GM12864 (cell line): ENCODE measurements around the gene DHRS7.

ENCODE experiments used
- DNase-seq: peaks from one replicate; pipeline ENCODE4 v3.0.0-alpha.2; 2011; ENCODE audit warnings: low read depth
- H3K4me3 ChIP-seq: 2 replicates; pipeline ENCODE4 v1.5.1; 2011; ENCODE audit warnings: mild to moderate bottlenecking, low read depth, low read length, control low read depth
- TF ChIP-seq, protein P1 (sequence below): IDR thresholded peaks from 2 replicates; pipeline ENCODE4 v1.5.1; 2011; ENCODE audit warnings: low read depth, mild to moderate bottlenecking, moderate library complexity, low read length, control low read depth, inconsistent platforms; ENCODE audit errors: missing control alignments

DHRS7 gene, protein sequence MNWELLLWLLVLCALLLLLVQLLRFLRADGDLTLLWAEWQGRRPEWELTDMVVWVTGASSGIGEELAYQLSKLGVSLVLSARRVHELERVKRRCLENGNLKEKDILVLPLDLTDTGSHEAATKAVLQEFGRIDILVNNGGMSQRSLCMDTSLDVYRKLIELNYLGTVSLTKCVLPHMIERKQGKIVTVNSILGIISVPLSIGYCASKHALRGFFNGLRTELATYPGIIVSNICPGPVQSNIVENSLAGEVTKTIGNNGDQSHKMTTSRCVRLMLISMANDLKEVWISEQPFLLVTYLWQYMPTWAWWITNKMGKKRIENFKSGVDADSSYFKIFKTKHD

DNA sequence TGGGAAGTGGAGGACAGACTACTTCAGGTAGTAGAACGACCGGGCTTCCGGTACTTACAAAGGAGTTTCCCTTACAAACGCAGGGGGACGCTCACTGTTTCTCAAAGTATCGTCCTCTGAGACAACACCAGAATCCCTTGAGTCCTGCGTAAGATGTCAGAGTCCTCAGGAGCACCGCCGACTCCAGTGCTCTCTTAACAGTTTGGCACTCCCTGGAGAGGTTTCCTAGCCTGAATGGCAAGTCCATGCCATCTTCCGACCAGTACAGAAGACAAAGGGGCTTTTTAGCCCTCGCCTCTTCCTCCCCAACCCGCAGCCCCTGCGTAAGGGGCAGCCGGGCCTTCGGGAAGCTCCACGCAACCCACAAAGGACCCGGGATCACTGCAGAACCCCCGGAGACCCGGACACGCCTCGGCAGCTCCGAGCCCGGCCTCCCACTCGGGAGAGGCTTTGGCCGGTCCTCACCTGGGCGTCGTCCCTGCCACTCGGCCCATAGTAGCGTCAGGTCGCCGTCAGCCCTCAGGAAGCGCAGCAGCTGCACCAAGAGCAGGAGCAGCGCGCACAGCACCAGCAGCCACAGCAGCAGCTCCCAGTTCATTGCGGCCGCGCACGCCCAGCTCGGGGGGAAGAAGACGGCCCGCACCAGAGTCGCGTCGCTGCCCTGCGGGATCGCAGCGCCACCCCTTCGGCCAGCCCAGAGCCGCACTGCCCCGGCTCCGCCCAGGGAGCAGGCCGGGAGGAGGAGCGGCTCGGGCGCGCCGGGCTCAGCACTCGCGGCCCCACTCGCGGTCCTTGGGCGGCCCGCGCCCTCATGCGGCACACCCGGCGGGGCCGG lies at the start of gene DHRS7:
TSS of gene DHRS7 (minus strand) at position 687 of the 835 bp plus-strand sequence. CDS start at position 598, 89 bp downstream.
- TF ChIP-seq, protein P1, sequence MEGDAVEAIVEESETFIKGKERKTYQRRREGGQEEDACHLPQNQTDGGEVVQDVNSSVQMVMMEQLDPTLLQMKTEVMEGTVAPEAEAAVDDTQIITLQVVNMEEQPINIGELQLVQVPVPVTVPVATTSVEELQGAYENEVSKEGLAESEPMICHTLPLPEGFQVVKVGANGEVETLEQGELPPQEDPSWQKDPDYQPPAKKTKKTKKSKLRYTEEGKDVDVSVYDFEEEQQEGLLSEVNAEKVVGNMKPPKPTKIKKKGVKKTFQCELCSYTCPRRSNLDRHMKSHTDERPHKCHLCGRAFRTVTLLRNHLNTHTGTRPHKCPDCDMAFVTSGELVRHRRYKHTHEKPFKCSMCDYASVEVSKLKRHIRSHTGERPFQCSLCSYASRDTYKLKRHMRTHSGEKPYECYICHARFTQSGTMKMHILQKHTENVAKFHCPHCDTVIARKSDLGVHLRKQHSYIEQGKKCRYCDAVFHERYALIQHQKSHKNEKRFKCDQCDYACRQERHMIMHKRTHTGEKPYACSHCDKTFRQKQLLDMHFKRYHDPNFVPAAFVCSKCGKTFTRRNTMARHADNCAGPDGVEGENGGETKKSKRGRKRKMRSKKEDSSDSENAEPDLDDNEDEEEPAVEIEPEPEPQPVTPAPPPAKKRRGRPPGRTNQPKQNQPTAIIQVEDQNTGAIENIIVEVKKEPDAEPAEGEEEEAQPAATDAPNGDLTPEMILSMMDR, result peak; percentile 46
- peak; percentile 64 for DNase-seq
- H3K4me3 ChIP-seq, result peak within 1 kb of the TSS; percentile 86

DNA sequence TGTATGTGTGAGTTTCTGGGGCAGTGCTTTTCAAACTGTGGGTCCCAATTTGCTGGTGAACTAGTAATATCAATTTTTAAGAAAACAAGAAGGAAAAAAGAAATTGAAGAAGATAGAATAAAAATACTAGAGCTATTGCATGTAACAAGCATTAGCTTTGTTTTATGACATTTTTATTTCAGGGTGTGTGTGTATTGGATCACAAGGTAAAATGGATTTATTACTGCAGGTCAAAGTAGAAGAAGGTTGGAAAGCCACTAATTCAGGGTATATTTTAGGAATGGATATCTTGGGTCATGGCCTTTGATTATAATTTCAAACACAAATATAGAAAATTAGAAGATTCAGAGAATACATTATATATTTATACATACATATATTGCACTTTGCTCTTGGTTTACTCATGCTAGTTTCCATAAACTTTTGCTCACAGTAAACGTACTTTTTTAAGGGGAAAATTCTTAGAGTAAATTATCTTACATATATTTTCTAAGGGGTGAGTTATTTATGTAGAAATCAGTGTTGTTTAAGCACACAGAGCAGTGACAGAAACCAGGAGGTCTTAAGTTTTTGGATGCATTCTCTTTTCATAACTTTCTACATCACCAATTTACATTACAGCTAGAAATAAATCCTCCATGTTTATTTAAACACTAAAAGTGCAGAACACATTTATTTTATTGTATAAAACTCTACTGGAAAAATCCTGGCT lies 49.4 kb upstream of the DHRS7 start:
- DNase-seq, result no peak
- H3K4me3 ChIP-seq, result no peak overlapping the region
- TF ChIP-seq, protein P1, result no peak

DNA sequence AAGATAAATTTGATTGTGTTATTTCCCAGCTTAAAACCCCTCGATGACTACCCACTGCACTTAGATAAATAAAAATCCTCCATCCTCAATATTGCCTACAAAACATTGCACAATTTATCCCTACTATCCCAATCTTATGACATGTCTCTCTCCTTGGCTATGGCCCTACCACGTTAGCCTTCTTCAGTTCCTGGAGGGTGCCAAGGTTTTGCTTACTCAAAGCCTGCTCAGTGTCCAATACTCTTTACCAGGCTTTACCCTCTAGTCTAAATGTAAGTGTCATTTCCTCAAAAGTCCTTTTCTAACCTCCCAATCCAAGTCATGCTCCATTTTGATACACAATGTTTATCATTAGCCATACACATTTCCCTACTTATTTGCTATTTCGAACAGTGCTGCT lies 48.8 kb upstream of the DHRS7 start:
- H3K4me3 ChIP-seq, result no peak overlapping the region
- TF ChIP-seq, protein P1, result no peak
- DNase-seq, result no peak

DNA sequence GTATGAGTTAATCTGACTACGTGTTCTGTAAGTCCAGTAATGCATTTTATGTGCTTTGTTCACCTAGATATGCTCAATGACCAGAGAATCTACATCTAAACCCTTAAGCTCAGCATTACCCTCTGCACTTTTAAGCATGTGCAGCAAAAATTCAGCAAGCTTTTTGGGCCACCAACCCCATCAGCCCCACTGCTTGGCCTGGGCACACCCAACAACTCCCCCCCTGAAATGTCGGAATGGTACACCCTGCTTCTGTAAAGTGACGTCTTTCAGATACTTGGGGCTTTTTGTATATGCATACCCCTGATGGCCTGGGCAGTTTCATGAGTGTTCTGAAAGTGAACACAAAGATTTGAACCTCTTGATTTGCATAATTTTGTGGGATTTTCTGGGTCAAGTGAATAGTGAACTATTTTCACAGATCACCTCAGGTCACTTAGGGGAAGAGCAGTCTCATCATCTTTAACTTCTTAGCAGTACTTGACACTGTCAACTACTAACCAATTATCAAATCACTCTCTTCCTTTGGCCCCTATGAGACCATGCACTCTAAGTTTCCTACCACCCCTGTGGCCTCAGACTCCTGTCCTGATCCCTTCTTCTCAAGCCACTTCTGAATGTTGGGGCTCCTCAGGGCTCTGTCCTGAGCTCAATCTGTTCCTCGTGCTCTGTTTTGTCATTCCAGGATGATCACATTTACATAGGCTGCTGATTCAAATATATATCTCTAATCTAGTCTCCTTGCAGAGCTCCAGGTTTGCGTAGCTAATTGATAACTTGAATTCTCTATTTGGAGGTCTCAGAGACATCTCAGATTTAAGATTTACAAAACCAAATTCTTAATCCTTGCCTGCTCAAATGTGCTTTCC lies 47.5 kb upstream of the DHRS7 start:
- DNase-seq, result peak; percentile 97
- TF ChIP-seq, protein P1, result no peak
- H3K4me3 ChIP-seq, result no peak overlapping the region

DNA sequence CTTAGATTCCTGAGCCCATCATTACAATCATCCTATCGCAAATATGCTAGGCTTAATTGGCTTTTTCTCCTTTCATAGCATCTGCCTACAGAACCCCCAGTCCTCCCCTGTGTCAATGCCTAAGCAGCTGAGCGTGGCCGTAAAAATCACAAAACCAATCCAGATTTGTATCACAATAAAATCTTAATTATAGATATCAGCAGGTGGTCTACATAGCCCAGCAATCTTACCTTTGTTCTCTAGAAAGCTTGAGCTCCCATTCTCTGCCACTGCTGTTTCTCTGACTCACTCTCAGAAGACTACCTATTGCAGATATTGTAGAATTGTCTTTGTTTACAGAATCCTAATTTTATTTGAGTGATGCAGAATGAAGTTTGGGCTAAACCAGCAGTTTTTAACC lies 46.0 kb upstream of the DHRS7 start:
- TF ChIP-seq, protein P1, result no peak
- DNase-seq, result no peak
- H3K4me3 ChIP-seq, result no peak overlapping the region

DNA sequence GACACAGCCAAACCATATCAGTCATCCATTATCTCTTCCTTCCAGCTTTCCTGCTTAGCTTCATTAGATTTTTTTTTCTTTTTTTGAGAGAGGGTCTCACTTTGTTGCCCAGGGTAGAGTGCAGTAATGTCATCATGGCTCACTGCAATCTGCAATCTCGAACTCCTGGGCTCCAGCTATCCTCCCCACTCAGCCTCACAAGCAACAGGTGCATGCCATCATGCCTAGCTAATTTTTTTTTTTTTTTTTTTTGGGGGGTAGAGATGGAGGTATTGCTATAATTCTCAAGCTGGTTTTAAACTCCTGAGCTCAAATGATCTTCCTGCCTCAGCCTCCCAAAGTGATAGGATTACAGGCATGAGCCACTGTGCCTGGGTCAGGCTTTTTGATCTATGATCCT lies 45.5 kb upstream of the DHRS7 start:
- TF ChIP-seq, protein P1, result no peak
- DNase-seq, result no peak

More for the DNA sequence above, 45.5 kb upstream of the DHRS7 start:
- H3K4me3 ChIP-seq, result no peak overlapping the region
